GDM1 (cell line): Measurements from ENCODE around the gene OSTM1.
"Not testable (repeated sequence)": the region's sequence is repeated elsewhere in the genome, so short reads cannot be mapped to it uniquely, and the experiment has no call there.

Experiments used
- DNase-seq: peaks from one replicate; lab custom pipeline; 2025; lab: John Stamatoyannopoulos, UW

Gene OSTM1

GRCh38 chr6:108020472-108021116 lies 53.9 kb downstream of the OSTM1 start:
- DNase-seq: no peak

- not testable (repeated sequence) for DNase-seq
Measured at GRCh38 chr6:108016283-108016682, 58.3 kb downstream of the OSTM1 start.

- no peak for DNase-seq
Measured at GRCh38 chr6:108013787-108014439, 60.6 kb downstream of the OSTM1 start.

GRCh38 chr6:108009894-108010293 lies 64.6 kb downstream of the OSTM1 start:
- no peak for DNase-seq

- not testable (repeated sequence) for DNase-seq
Measured at GRCh38 chr6:108009258-108009657, 65.3 kb downstream of the OSTM1 start.

- DNase-seq: no peak
Measured at GRCh38 chr6:108008363-108008762, 66.2 kb downstream of the OSTM1 start.

- no peak for DNase-seq
Measured at GRCh38 chr6:108005961-108006360, 68.6 kb downstream of the OSTM1 start.

GRCh38 chr6:108004861-108005260 lies 69.7 kb downstream of the OSTM1 start:
- DNase-seq: no peak

GRCh38 chr6:108002365-108003221 lies 71.9 kb downstream of the OSTM1 start:
- DNase-seq: no peak

GRCh38 chr6:108001696-108002231 lies 72.8 kb downstream of the OSTM1 start:
- no peak for DNase-seq

GRCh38 chr6:108000259-108000658 lies 74.3 kb downstream of the OSTM1 start:
- not testable (repeated sequence) for DNase-seq

GRCh38 chr6:107999341-107999740 lies 75.2 kb downstream of the OSTM1 start:
- no peak for DNase-seq

- DNase-seq: no peak
Measured at GRCh38 chr6:107991772-107992550, 82.6 kb downstream of the OSTM1 start.
